Natural killer cell (primary cell): ENCODE results near the gene ARL3. TPM values are rescaled to one million over a fixed set of nuclear protein-coding genes. Genes with fewer than 3 reads are reported as not detected.

Experiments used
- ATAC-seq, 3 donors: fragments of 150-1000 bp in 2 of 3; fragments of 200-7000 bp in 1 of 3; cut with Tn5 transposase; 1 replicate in 1 of 3; 2 replicates in 2 of 3; pipeline ENCODE4 v1.10.0; 2021; ENCODE audit warnings: mild to moderate bottlenecking in 2 of 3, moderate library complexity in 2 of 3
- DNase-seq, 2 donors: peaks; one replicate each; pipeline versions ENCODE4 v3.0.0 to v3.0.0-alpha.2; 2013 to 2021; ENCODE audit warnings: mixed read lengths in 1 of 2
- H3K27ac ChIP-seq: one replicate; pipeline ENCODE4 v1.5.1; 2013; ENCODE audit warnings: mild to moderate bottlenecking, low read length
- H3K27me3 ChIP-seq: one replicate; pipeline ENCODE4 v1.6.1; 2013; ENCODE audit warnings: low read length; ENCODE audit not compliant: control insufficient read depth, insufficient read depth
- H3K36me3 ChIP-seq: one replicate; pipeline ENCODE4 v1.6.1; 2013; ENCODE audit warnings: low read length; ENCODE audit not compliant: control insufficient read depth, insufficient read depth
- H3K4me1 ChIP-seq: one replicate; pipeline ENCODE4 v1.6.1; 2013; ENCODE audit warnings: low read length; ENCODE audit not compliant: control insufficient read depth, insufficient read depth
- H3K4me3 ChIP-seq: one replicate; pipeline ENCODE4 v1.5.1; 2013; ENCODE audit warnings: low read length
- H3K9me3 ChIP-seq: one replicate; pipeline ENCODE4 v1.6.1; 2013; ENCODE audit warnings: low read length; ENCODE audit not compliant: control insufficient read depth, insufficient read depth
- H3K27ac Mint-ChIP-seq, 2 donors: one replicate each; pipeline ENCODE4 v1.8.0; 2022; ENCODE audit warnings: mild to moderate bottlenecking in 2 of 2, mixed read lengths in 2 of 2, moderate library complexity in 1 of 2
- H3K27me3 Mint-ChIP-seq, 2 donors: one replicate each; pipeline ENCODE4 v1.8.0; 2022; ENCODE audit warnings: low read depth in 2 of 2, mixed read lengths in 2 of 2
- H3K36me3 Mint-ChIP-seq: one replicate; pipeline ENCODE4 v1.8.0; 2022; ENCODE audit warnings: mixed read lengths
- H3K4me1 Mint-ChIP-seq, 2 donors: one replicate each; pipeline ENCODE4 v1.8.0; 2022; ENCODE audit warnings: mixed read lengths in 2 of 2
- H3K4me3 Mint-ChIP-seq: one replicate; pipeline ENCODE4 v1.8.0; 2022; ENCODE audit warnings: mild to moderate bottlenecking, moderate library complexity, mixed read lengths
- H3K9me3 Mint-ChIP-seq, 2 donors: one replicate each; pipeline ENCODE4 v1.8.0; 2022; ENCODE audit warnings: mixed read lengths in 2 of 2
- CTCF ChIP-seq: fragments of 200-600 bp; IDR thresholded peaks from one replicate; pipeline ENCODE4 v1.8.0; 2022; ENCODE audit warnings: antibody characterized with exemption
- WGBS: methylation state at CpG from one replicate; pipeline ENCODE4 v1.1.7; 2013; ENCODE audit warnings: missing lambda C conversion rate; ENCODE audit not compliant: insufficient coverage; 5-methylcytosine and 5-hydroxymethylcytosine counted together
- intact Hi-C: fragments of 100-400 bp; cut with micrococcal nuclease; formaldehyde crosslinking; loops from one replicate; pipeline ENCODE4 v1.14.2; 2022
- total RNA-seq, 4 donors: library from RNA; stranded (reverse); fragments of 120-200 nt in 1 of 4; gene quantifications; one replicate each; pipeline versions ENCODE4 v1.2.3 to v1.2.4, GENCODE V29; 2013 to 2022

Gene ARL3
- total RNA-seq, 3 donors from 2014 or later (not counting 1 experiment from before 2014, with no cell fraction given): 1.4 to 1.7 (median 1.5) TPM

- Mint-ChIP-seq H3K27ac (no peak overlapping the region), H3K4me3 (no peak overlapping the region), H3K36me3 (no peaks in the 10 kb centered on the region), H3K4me1 (peaks cover 11 to 15% of the 10 kb centered on the region in 2 donors), H3K9me3 (no peaks in the 10 kb centered on the region), H3K27me3 (no peaks in the 10 kb centered on the region)
- no peak for DNase-seq
- WGBS: 75% methylated on average over 3 of the region's 3 CpGs
- Histone ChIP-seq H3K4me1 (peaks cover 18% of the 10 kb centered on the region), H3K9me3 (no peaks in the 10 kb centered on the region), H3K27ac (no peak overlapping the region), H3K36me3 (peaks cover 13% of the 10 kb centered on the region), H3K27me3 (no peaks in the 10 kb centered on the region), H3K4me3 (no peak overlapping the region)
- no peak for ATAC-seq
- TF ChIP-seq CTCF: no peak
- intact Hi-C loops: loop anchor here (5.0 kb wide), 1 partner anchor 341 kb away; no protein-coding TSS in a partner anchor
Observed at GRCh38 chr10:102726274-102726673, 12.1 kb upstream of the ARL3 start.

- no peak overlapping the region for H3K27ac Mint-ChIP-seq
- intact Hi-C loops: no loop called here
- Histone ChIP-seq H3K4me3 (no peak overlapping the region), H3K27me3 (no peaks in the 10 kb centered on the region), H3K9me3 (no peaks in the 10 kb centered on the region), H3K36me3 (peaks cover 9% of the 10 kb centered on the region), H3K27ac (no peak overlapping the region), H3K4me1 (peaks cover 8% of the 10 kb centered on the region)
- 98% methylated on average over 3 of the region's 4 CpGs for WGBS
- H3K36me3 Mint-ChIP-seq: no peaks in the 10 kb centered on the region
- no peaks in the 10 kb centered on the region for H3K9me3 Mint-ChIP-seq
- ATAC-seq (no peak), DNase-seq (no peak)
- H3K27me3 Mint-ChIP-seq: no peaks in the 10 kb centered on the region
- TF ChIP-seq CTCF: no peak
- H3K4me1 Mint-ChIP-seq: peaks cover 6% of the 10 kb centered on the region in 2 donors
- H3K4me3 Mint-ChIP-seq: no peak overlapping the region
Observed at GRCh38 chr10:102723989-102724388, 9.8 kb upstream of the ARL3 start.

GRCh38 chr10:102721954-102722353 lies 7.8 kb upstream of the ARL3 start:
- Mint-ChIP-seq H3K9me3 (no peaks in the 10 kb centered on the region), H3K36me3 (no peaks in the 10 kb centered on the region), H3K4me3 (no peak overlapping the region), H3K4me1 (peaks cover 0 to 5% of the 10 kb centered on the region in 2 donors), H3K27ac (no peak overlapping the region), H3K27me3 (no peaks in the 10 kb centered on the region)
- Histone ChIP-seq H3K9me3 (no peaks in the 10 kb centered on the region), H3K36me3 (peaks cover 6% of the 10 kb centered on the region), H3K4me3 (no peak overlapping the region), H3K4me1 (no peaks in the 10 kb centered on the region), H3K27ac (no peak overlapping the region), H3K27me3 (no peaks in the 10 kb centered on the region)
- WGBS: 89% methylated on average over 4 of the region's 4 CpGs
- intact Hi-C loops: no loop called here
- ATAC-seq: no peak
- DNase-seq: no peak
- TF ChIP-seq CTCF: no peak

GRCh38 chr10:102720775-102721301 lies 6.6 kb upstream of the ARL3 start:
- Histone ChIP-seq H3K36me3 (peaks cover 4% of the 10 kb centered on the region), H3K4me3 (no peak overlapping the region), H3K27ac (no peak overlapping the region), H3K27me3 (no peaks in the 10 kb centered on the region), H3K4me1 (no peaks in the 10 kb centered on the region), H3K9me3 (no peaks in the 10 kb centered on the region)
- H3K36me3 Mint-ChIP-seq: no peaks in the 10 kb centered on the region
- peaks cover 0 to 5% of the 10 kb centered on the region in 2 donors for H3K4me1 Mint-ChIP-seq
- no peak for DNase-seq
- intact Hi-C loops: no loop called here
- 98% methylated on average over 3 of the region's 6 CpGs for WGBS
- no peak overlapping the region for H3K4me3 Mint-ChIP-seq
- no peak overlapping the region for H3K27ac Mint-ChIP-seq
- no peaks in the 10 kb centered on the region for H3K9me3 Mint-ChIP-seq
- H3K27me3 Mint-ChIP-seq: no peaks in the 10 kb centered on the region
- no peak for TF ChIP-seq CTCF
- no peak for ATAC-seq
